HUES48 (cell line): Measurements from ENCODE around the gene SLC7A10.

ENCODE experiments used
- H3K27ac ChIP-seq: one replicate; pipeline ENCODE4 v1.7.0; 2013; ENCODE audit warnings: low read depth, low read length, inconsistent platforms
- H3K27me3 ChIP-seq: 2 replicates; pipeline ENCODE4 v1.6.1; 2013; ENCODE audit warnings: mild to moderate bottlenecking, low read length; ENCODE audit not compliant: control insufficient read depth, insufficient read depth
- H3K36me3 ChIP-seq: 2 replicates; pipeline ENCODE4 v1.6.1; 2013; ENCODE audit warnings: low read length; ENCODE audit not compliant: control insufficient read depth, insufficient read depth
- H3K4me1 ChIP-seq: 2 replicates; pipeline ENCODE4 v1.6.1; 2013; ENCODE audit warnings: mild to moderate bottlenecking, low read length; ENCODE audit not compliant: control insufficient read depth, insufficient read depth
- H3K4me3 ChIP-seq: 2 replicates; pipeline ENCODE4 v1.5.1; 2013; ENCODE audit warnings: mild to moderate bottlenecking, low read depth, low read length
- H3K9ac ChIP-seq: 2 replicates; pipeline ENCODE4 v1.6.1; 2013; ENCODE audit warnings: mild to moderate bottlenecking, low read depth, low read length, moderate library complexity
- H3K9me3 ChIP-seq: 2 replicates; pipeline ENCODE4 v1.6.1; 2013; ENCODE audit warnings: low read length; ENCODE audit not compliant: control insufficient read depth, insufficient read depth

Gene SLC7A10

GRCh38 chr19:33266974-33267484 is 41.4 kb upstream of the SLC7A10 start:
- Histone ChIP-seq H3K27ac (no peak overlapping the region), H3K36me3 (no peaks in the 10 kb centered on the region), H3K4me1 (no peaks in the 10 kb centered on the region), H3K9me3 (no peaks in the 10 kb centered on the region), H3K4me3 (no peak overlapping the region), H3K9ac (no peak overlapping the region), H3K27me3 (no peaks in the 10 kb centered on the region)

- Histone ChIP-seq H3K27me3 (no peaks in the 10 kb centered on the region), H3K27ac (no peak overlapping the region), H3K9me3 (no peaks in the 10 kb centered on the region), H3K36me3 (no peaks in the 10 kb centered on the region), H3K9ac (no peak overlapping the region), H3K4me3 (no peak overlapping the region), H3K4me1 (no peaks in the 10 kb centered on the region; the same call in 1 of the 2 replicates)
These were observed 39.3 kb upstream of the SLC7A10 start for GRCh38 chr19:33264881-33265445.

- Histone ChIP-seq H3K27ac (no peak overlapping the region), H3K9me3 (no peaks in the 10 kb centered on the region)
These were observed 37.8 kb upstream of the SLC7A10 start for GRCh38 chr19:33263325-33264023.

DNA sequence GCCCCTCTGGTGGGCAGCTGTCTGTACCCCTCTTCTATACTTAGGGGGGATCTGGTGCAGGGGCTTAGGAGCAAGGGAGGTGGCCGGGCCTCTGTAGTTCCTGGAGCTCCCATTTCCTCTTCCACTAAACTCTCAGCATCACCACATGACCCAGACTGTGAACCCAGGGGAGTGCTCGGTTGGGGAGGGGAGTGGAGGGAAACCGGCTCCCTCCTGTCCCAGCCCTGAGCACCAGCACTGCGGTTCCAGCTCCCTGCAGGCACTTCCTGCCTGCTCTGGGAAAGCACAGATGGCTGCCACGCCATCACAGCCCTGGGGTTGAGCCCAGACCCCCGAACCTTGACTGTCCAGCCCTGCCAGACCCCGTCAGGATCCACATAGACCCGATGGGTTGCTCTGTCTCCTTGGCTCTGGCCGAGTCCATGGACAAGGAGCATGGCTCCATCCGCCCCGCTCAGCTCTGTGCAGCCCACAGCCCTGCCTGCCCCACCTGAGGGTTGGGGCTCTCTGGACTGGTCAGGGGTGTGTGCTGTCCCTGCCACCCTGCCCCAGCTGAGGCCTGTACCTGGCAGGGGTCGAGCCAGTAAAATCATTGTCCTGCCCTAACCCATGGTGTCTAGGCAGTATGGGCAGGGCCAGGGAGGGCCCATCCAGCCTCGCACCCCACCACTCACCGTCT is 36.0 kb upstream of the SLC7A10 start:
- H3K9ac ChIP-seq: no peak overlapping the region

More at GRCh38 chr19:33263325-33264023, 37.8 kb upstream of the SLC7A10 start:
- Histone ChIP-seq H3K4me3 (no peak overlapping the region), H3K4me1 (no peaks in the 10 kb centered on the region; the same call in 1 of the 2 replicates), H3K9ac (no peak overlapping the region), H3K27me3 (no peaks in the 10 kb centered on the region), H3K36me3 (no peaks in the 10 kb centered on the region)

GRCh38 chr19:33260628-33261418 is 35.2 kb upstream of the SLC7A10 start:
- H3K27me3 ChIP-seq: no peaks in the 10 kb centered on the region
- H3K9me3 ChIP-seq: no peaks in the 10 kb centered on the region
- no peak overlapping the region for H3K9ac ChIP-seq
- H3K36me3 ChIP-seq: no peaks in the 10 kb centered on the region
- H3K4me3 ChIP-seq: no peak overlapping the region
- H3K27ac ChIP-seq: no peak overlapping the region
- no peaks in the 10 kb centered on the region; the same call in 1 of the 2 replicates for H3K4me1 ChIP-seq

More for the DNA sequence above, 36.0 kb upstream of the SLC7A10 start:
- no peaks in the 10 kb centered on the region for H3K9me3 ChIP-seq
- H3K27me3 ChIP-seq: no peaks in the 10 kb centered on the region
- H3K27ac ChIP-seq: no peak overlapping the region
- H3K4me1 ChIP-seq: no peaks in the 10 kb centered on the region; the same call in 1 of the 2 replicates
- no peak overlapping the region for H3K4me3 ChIP-seq
- no peaks in the 10 kb centered on the region for H3K36me3 ChIP-seq

GRCh38 chr19:33259539-33259938 is 33.9 kb upstream of the SLC7A10 start:
- Histone ChIP-seq H3K9me3 (no peaks in the 10 kb centered on the region), H3K27me3 (no peaks in the 10 kb centered on the region), H3K36me3 (no peaks in the 10 kb centered on the region), H3K4me3 (no peak overlapping the region), H3K27ac (no peak overlapping the region), H3K4me1 (no peaks in the 10 kb centered on the region; the same call in 1 of the 2 replicates), H3K9ac (no peak overlapping the region)

DNA sequence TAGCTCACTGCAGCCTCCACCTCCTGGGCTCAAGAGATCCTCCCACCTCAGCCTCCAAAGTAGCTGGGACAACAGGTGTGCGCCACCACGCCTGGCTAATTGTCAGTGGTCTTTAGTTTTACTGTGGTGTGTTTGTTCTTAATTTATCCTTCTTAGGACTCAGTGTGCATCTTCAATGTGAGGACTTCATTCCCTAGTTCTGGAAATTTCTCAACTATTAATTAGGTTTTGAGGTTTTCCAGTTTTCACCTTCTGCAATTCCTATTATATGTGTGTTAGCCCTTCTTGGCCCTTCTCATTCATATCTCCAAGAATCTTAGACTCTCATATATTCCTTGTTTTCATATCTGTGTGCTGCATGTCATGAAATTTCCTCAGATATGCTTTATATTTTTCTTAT is 32.2 kb upstream of the SLC7A10 start:
- H3K9me3 ChIP-seq: no peaks in the 10 kb centered on the region
- H3K4me1 ChIP-seq: no peaks in the 10 kb centered on the region; the same call in 1 of the 2 replicates
- H3K27ac ChIP-seq: no peak overlapping the region
- no peak overlapping the region for H3K4me3 ChIP-seq
- no peaks in the 10 kb centered on the region for H3K27me3 ChIP-seq
- no peak overlapping the region for H3K9ac ChIP-seq
- no peaks in the 10 kb centered on the region for H3K36me3 ChIP-seq

DNA sequence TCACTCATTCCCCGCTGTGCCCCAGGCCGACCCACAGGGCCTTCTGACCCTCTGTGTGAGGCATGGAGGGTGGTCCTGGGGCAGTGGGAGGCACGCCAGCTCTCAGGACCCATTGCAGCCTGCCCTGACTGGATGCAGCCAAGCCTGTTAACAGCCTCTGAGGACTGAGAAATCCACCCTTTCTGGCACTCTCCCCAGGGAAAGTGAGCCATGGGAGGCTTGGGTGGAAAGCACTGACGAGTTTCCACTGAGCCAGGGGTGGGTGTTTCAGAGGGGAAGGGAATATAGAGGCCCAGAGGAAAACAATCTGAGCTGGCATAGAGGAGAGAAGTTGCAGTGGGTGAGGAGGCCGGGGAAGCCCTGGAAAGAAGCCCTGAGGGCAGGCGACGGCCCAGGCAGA is 30.6 kb upstream of the SLC7A10 start:
- Histone ChIP-seq H3K9me3 (no peaks in the 10 kb centered on the region), H3K27me3 (no peaks in the 10 kb centered on the region), H3K4me1 (no peaks in the 10 kb centered on the region; the same call in 1 of the 2 replicates), H3K27ac (no peak overlapping the region), H3K36me3 (no peaks in the 10 kb centered on the region), H3K9ac (no peak overlapping the region), H3K4me3 (no peak overlapping the region)

DNA sequence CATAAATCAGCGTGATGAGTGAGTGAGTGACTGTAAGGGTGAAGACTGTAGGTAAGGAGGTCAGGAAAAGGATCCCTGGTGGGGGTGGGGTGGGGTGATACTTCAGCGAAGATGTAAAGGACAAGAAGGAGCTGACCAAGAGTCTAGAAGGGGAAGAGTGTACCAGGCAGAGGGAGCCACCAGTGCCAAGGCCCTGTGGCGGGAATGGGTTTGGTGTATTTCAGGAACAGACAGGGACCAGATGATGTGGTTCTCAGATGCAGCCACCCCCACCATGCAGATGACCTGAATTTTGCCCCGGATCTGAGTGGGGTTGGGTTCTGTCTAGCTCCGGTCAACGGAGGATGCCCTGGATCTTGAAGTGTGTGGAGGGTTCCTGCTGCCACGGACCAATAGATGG is 30.1 kb upstream of the SLC7A10 start:
- Histone ChIP-seq H3K4me3 (no peak overlapping the region), H3K36me3 (no peaks in the 10 kb centered on the region), H3K27ac (no peak overlapping the region), H3K4me1 (no peaks in the 10 kb centered on the region), H3K9me3 (no peaks in the 10 kb centered on the region), H3K27me3 (no peaks in the 10 kb centered on the region), H3K9ac (no peak overlapping the region)

DNA sequence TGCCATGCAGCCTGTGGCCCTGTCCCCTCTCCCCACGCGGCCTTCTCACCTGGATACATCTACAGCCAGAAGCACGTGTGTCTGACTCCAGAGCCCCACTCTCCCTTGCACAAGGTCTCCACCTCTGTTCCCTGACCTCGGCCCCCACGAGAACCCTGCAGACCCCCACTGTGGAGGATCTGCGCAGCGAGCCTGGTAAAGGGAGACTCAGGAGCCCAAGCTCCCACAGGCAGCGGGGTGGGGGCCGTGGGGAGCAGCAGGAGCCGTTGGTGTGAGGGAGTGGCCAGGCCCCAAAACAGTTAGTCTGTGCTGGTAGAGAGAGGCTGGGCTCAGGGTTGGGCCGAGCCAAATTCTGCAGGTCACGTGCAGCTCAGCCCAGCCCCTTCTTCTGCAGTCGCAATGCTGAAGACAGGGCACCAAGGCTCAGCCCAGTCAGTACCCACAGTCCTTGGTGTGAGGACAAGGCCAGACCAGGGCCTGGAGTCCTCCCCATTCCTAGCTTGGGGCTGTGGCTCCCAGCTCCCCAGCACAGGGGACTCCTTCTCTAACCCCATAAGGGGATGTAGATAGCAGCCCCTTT is 28.7 kb upstream of the SLC7A10 start:
- Histone ChIP-seq H3K9ac (no peak overlapping the region), H3K36me3 (no peaks in the 10 kb centered on the region), H3K9me3 (no peaks in the 10 kb centered on the region), H3K27ac (no peak overlapping the region), H3K4me3 (no peak overlapping the region), H3K4me1 (no peaks in the 10 kb centered on the region), H3K27me3 (no peaks in the 10 kb centered on the region)
